GM12878 (cell line): ENCODE results near the gene CPD. TPM values are rescaled to one million over a fixed set of nuclear protein-coding genes. Genes with fewer than 3 reads are reported as not detected.

Experiments
- ATAC-seq: fragments of 200-7000 bp; cut with Tn5 transposase; 3 replicates; pipeline ENCODE4 v1.9.1; 2020; ENCODE audit warnings: mild to moderate bottlenecking, moderate library complexity
- BruUV-seq: library from RNA; stranded (reverse); fragments of 400-500 nt; replicated peaks from 2 replicates; lab custom pipeline; 2021; lab: Mats Ljungman, UMichigan
- CTCF ChIA-PET: fragments of 300-600 bp; sonication (Branson Sonifier 250); formaldehyde crosslinking; extraction: SDS; loops from one replicate; lab custom pipeline; 2021; ENCODE audit warnings: inconsistent platforms; lab: Yijun Ruan, JAX
- POLR2A ChIA-PET: fragments of 350-600 bp; formaldehyde crosslinking; extraction: SDS; loops from one replicate; lab custom pipeline; 2021; ENCODE audit warnings: inconsistent platforms; lab: Charles Lee
- RAD21 ChIA-PET: fragments of 300-600 bp; sonication (Branson Sonifier 250); formaldehyde crosslinking; loops from one replicate; lab custom pipeline; 2023; ENCODE audit warnings: antibody characterized with exemption; ENCODE audit not compliant: unreplicated experiment; lab: Charles Lee
- SMC1A ChIA-PET: fragments of 300-600 bp; sonication (Branson Sonifier 250); formaldehyde crosslinking; loops from one replicate; lab custom pipeline; 2023; ENCODE audit not compliant: unreplicated experiment, uncharacterized antibody; lab: Charles Lee
- DNase-seq: peaks from one replicate; pipeline ENCODE4 v3.0.0-alpha.2; 2011; ENCODE audit warnings: low read depth, low spot score
- FAIRE-seq: peaks from 3 replicates; lab custom pipeline; 2011; peaks lifted over from hg19 to GRCh38; lab: Jason Lieb, UNC
- H2AFZ ChIP-seq: 2 replicates; pipeline ENCODE4 v1.6.0; 2011; ENCODE audit warnings: low read depth, low read length, control low read depth; ENCODE audit not compliant: control insufficient read depth
- H3K27ac ChIP-seq: 2 replicates; pipeline ENCODE4 v1.5.1; 2011; ENCODE audit warnings: control low read depth; ENCODE audit not compliant: control insufficient read depth, insufficient read depth
- H3K27me3 ChIP-seq, 2 experiments: replicated peaks in 1 of 2; 2 replicates each; pipeline versions ENCODE4 v1.6.0 to v1.6.1; 2011; ENCODE audit warnings: low read length in 1 of 2; ENCODE audit not compliant: control insufficient read depth in 2 of 2, insufficient read depth in 2 of 2
- H3K36me3 ChIP-seq, 2 experiments: 2 replicates each; pipeline ENCODE4 v1.5.1; 2011; ENCODE audit warnings: low read length in 1 of 2; ENCODE audit not compliant: control insufficient read depth in 2 of 2, insufficient read depth in 2 of 2
- H3K4me1 ChIP-seq: 2 replicates; pipeline ENCODE4 v1.6.1; 2011; ENCODE audit warnings: mild to moderate bottlenecking, low read length, moderate library complexity, mixed read lengths; ENCODE audit not compliant: control insufficient read depth, insufficient read depth
- H3K4me2 ChIP-seq: 2 replicates; pipeline ENCODE4 v1.6.0; 2011; ENCODE audit warnings: control low read depth; ENCODE audit not compliant: control insufficient read depth, insufficient read depth
- H3K4me3 ChIP-seq: fragments of 200-600 bp; sonication (generic); 2 replicates; pipeline ENCODE4 v1.5.1; 2016
- H3K79me2 ChIP-seq: 2 replicates; pipeline ENCODE4 v1.6.0; 2011; ENCODE audit warnings: low read length; ENCODE audit not compliant: control insufficient read depth, insufficient read depth
- H3K9ac ChIP-seq: 2 replicates; pipeline ENCODE4 v1.8.0; 2011; ENCODE audit warnings: low read length, control low read depth, mixed read lengths; ENCODE audit not compliant: control insufficient read depth, insufficient read depth
- H3K9me3 ChIP-seq: replicated peaks from 3 replicates; pipeline ENCODE4 v1.5.1; 2011; ENCODE audit warnings: mild to moderate bottlenecking, low read length; ENCODE audit not compliant: control insufficient read depth, insufficient read depth
- H4K20me1 ChIP-seq: 2 replicates; pipeline ENCODE4 v1.6.0; 2011; ENCODE audit not compliant: control insufficient read depth, insufficient read depth
- BCL3 ChIP-seq: IDR thresholded peaks from 2 replicates; pipeline ENCODE4 v1.6.1; 2011; ENCODE audit warnings: borderline replicate concordance, low read depth, mild to moderate bottlenecking, moderate library complexity, low read length; ENCODE audit not compliant: insufficient read depth, poor library complexity, severe bottlenecking
- BRCA1 ChIP-seq: IDR thresholded peaks from 2 replicates; pipeline ENCODE4 v1.6.1; 2011; ENCODE audit warnings: low read depth, low read length, improper control_type of control experiment
- CHD2 ChIP-seq: IDR thresholded peaks from 2 replicates; pipeline ENCODE4 v1.6.1; 2011; ENCODE audit warnings: low read depth, low read length, improper control_type of control experiment, borderline replicate concordance
- FOS ChIP-seq: IDR thresholded peaks from 3 replicates; pipeline ENCODE4 v1.6.1; 2011; ENCODE audit warnings: borderline replicate concordance; ENCODE audit not compliant: insufficient read length; ENCODE audit errors: extremely low read depth
- LARP7 ChIP-seq: fragments of 450-650 bp; IDR thresholded peaks from 2 replicates; pipeline ENCODE4 v1.6.1; 2017; ENCODE audit warnings: mild to moderate bottlenecking
- NFIC ChIP-seq: IDR thresholded peaks from 2 replicates; pipeline ENCODE4 v1.6.1; 2012; ENCODE audit warnings: low read depth, mild to moderate bottlenecking, inconsistent platforms, low read length, moderate library complexity
- PRDM15 ChIP-seq: fragments of 450-650 bp; formaldehyde crosslinking; IDR thresholded peaks from 2 replicates; pipeline ENCODE4 v1.4.0; 2020; ENCODE audit warnings: mild to moderate bottlenecking, moderate library complexity
- RAD21 ChIP-seq: IDR thresholded peaks from 2 replicates; pipeline ENCODE4 v1.6.1; 2011; ENCODE audit warnings: mild to moderate bottlenecking, low read depth, low read length, moderate library complexity; ENCODE audit not compliant: insufficient read depth
- RFX5 ChIP-seq: IDR thresholded peaks from 2 replicates; pipeline ENCODE4 v1.6.1; 2011; ENCODE audit warnings: low read depth, low read length, improper control_type of control experiment
- SUZ12 ChIP-seq: fragments of 200-600 bp; sonication (generic); IDR thresholded peaks from one replicate; pipeline ENCODE4 v1.6.1; 2018; ENCODE audit warnings: antibody characterized with exemption, mild to moderate bottlenecking; ENCODE audit not compliant: unreplicated experiment
- WGBS: methylation state at CpG from one replicate; pipeline ENCODE4 v1.1.6; 2016; ENCODE audit warnings: low lambda C conversion rate; ENCODE audit not compliant: insufficient replicate concordance, insufficient coverage; ENCODE audit errors: missing lambda C conversion rate; 5-methylcytosine and 5-hydroxymethylcytosine counted together
- in situ Hi-C: fragments of 300-500 bp; cut with MboI; formaldehyde crosslinking; loops from 9 replicates; pipeline ENCODE4 v1.14.3; 2018; ENCODE audit warnings: mixed read lengths
- intact Hi-C: fragments of 100-400 bp; cut with micrococcal nuclease; formaldehyde crosslinking; loops from one replicate; pipeline ENCODE4 v1.14.2; 2022; ENCODE audit not compliant: unreplicated experiment
- polyA plus RNA-seq, 11 experiments: library from polyadenylated mRNA; depleted of rRNA in 4 of 11; unstranded in 6 of 11; stranded (reverse) in 5 of 11; fragments of >200 nt; fragmentation: Nextera tagmentation in 4 of 11; fragmentation: Illumina TruSeq in 1 of 11; extraction: Ambion mirVana in 4 of 11; extraction: Trizol in 1 of 11; gene quantifications; 1 replicate in 1 of 11; 2 replicates in 10 of 11; pipeline versions ENCODE4 v1.2.1 to v1.2.3, GENCODE V29; 2011 to 2016; ENCODE audit warnings: inconsistent platforms in 2 of 11, missing spikeins in 2 of 11, low read depth in 1 of 11
- total RNA-seq, 4 experiments: library from RNA; depleted of rRNA in 3 of 4; stranded (reverse); fragments of >200 nt in 3 of 4; fragmentation: Illumina TruSeq in 1 of 4; extraction: Trizol in 1 of 4; gene quantifications; 2 replicates each; pipeline versions ENCODE4 v1.2.1 to v1.2.3, GENCODE V29; 2013 to 2021

The CPD gene
- total and polyA plus RNA-seq, 10 of the 15 experiments (the other 5 are each of a cell fraction or from before 2014, with no cell fraction given): 3.5 to 24.2 (median 15.7) TPM

- 98% methylated on average over 2 of the region's 2 CpGs for WGBS
- Histone ChIP-seq H3K4me3 (no peak overlapping the region), H2AFZ (no peak overlapping the region), H3K4me1 (no peaks in the 10 kb centered on the region), H3K36me3 (no peaks in the 10 kb centered on the region; a peak in 1 of 4 replicates), H3K27me3 (no peaks in the 10 kb centered on the region), H3K9me3 (no peaks in the 10 kb centered on the region), H3K27ac (no peak overlapping the region), H3K79me2 (no peaks in the 10 kb centered on the region), H4K20me1 (no peaks in the 10 kb centered on the region), H3K9ac (no peak overlapping the region), H3K4me2 (no peak overlapping the region)
- ChIA-PET RAD21 (no interaction called here), SMC1A (interaction anchor here (1.4 kb wide), 1 partner anchor 8 kb away, joined by 3 read pairs; the partner anchor contains the start of gene GOSR1), CTCF (interaction anchor here (0.9 to 4.8 kb wide), 2 partner anchors 9 to 131 kb away, joined by 6 to 42 read pairs; partner anchors contain the start of gene GOSR1), POLR2A (no interaction called here)
- in situ Hi-C loops: no loop called here
- no TSS peak for BruUV-seq
- no peak for DNase-seq
- ATAC-seq: no peak
- TF ChIP-seq RAD21 (no peak), LARP7 (no peak), PRDM15 (CRISPR knock-in tag) (no peak), CHD2 (no peak), BCL3 (no peak), SUZ12 (no peak), NFIC (no peak), BRCA1 (no peak), RFX5 (no peak), FOS (no peak)
- no peak for FAIRE-seq
- intact Hi-C loops: no loop called here
Observed at GRCh38 chr17:30468465-30468864, 89.7 kb downstream of the CPD start.
